Measurements from ENCODE around the gene DNMBP.
"Not testable (repeated sequence)": the region's sequence is repeated elsewhere in the genome, so short reads cannot be mapped to it uniquely, and the experiment has no call there.

DNMBP gene

GRCh38 chr10:99984211-99985034 is 25.3 kb downstream of the DNMBP start:
- DNase-seq: no peak

- DNase-seq: no peak
Measured at GRCh38 chr10:99983280-99983988, 26.3 kb downstream of the DNMBP start.

GRCh38 chr10:99982728-99983127 is 27.0 kb downstream of the DNMBP start:
- no peak for DNase-seq

GRCh38 chr10:99981581-99982199 is 28.1 kb downstream of the DNMBP start:
- DNase-seq: peak; percentile 88

GRCh38 chr10:99979066-99979685 is 30.6 kb downstream of the DNMBP start:
- DNase-seq: no peak

DNA sequence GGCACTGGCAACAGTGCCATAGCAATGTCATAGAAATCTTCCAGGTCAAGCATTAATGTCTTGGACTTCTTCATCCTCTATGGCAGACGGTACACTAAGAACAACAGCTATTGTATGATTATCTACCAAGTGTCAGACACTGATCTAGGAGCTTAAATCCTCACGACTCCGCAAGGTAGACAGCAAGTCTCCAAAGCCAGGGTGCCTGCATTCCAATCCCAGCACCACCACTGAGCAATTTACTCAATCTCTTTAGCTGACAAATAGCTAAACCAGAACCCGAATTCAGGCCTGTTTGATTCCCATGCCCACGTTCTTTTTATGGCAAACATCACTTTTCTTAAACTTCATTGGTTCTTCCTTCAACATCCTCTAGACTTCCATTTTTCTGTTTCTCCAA is 31.8 kb downstream of the DNMBP start:
- DNase-seq: no peak

- DNase-seq: no peak
Measured at GRCh38 chr10:99976886-99977665, 32.7 kb downstream of the DNMBP start.

- no peak for DNase-seq
Measured at GRCh38 chr10:99975942-99976809, 33.6 kb downstream of the DNMBP start.

GRCh38 chr10:99975106-99975829 is 34.5 kb downstream of the DNMBP start:
- DNase-seq: no peak

DNA sequence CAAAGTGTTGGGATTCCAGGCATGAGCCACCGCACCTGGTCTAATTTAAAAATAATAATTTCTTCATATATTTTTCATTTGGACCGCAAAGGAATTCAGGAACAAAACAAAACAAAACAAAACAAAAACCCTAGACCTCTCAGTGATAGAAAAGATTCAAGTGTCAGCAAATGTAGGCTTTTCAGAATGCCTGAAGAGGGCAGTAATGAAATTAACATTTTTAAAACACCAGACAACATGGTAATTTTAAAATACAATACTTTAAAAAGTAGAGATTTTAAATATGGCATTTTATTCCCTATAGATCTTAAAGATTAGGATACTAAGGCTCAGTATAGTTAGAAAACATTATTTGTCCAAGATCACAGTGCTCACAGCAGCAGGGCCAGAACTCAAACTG is 36.6 kb downstream of the DNMBP start:
- DNase-seq: no peak

GRCh38 chr10:99967961-99968360 is 41.8 kb downstream of the DNMBP start:
- DNase-seq: no peak

DNA sequence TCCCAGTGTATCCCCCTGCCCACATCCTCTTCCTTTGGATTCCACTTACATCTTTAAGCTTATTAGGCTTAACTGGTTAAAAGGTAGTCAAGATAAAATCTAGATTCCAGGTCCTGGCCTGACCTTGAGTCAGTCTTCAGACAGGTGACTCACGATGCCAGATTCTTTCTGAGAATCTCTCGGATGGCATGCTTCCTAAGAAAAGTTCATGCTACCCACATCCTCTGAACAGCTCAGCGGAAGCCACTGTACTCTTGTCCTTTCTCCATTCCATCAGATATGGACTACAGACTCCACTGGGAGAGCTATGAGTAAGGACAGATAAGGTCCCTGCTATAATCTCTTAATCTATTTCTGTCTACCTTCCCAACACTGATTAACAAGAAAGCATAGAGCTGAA is 43.4 kb downstream of the DNMBP start:
- no peak for DNase-seq

DNA sequence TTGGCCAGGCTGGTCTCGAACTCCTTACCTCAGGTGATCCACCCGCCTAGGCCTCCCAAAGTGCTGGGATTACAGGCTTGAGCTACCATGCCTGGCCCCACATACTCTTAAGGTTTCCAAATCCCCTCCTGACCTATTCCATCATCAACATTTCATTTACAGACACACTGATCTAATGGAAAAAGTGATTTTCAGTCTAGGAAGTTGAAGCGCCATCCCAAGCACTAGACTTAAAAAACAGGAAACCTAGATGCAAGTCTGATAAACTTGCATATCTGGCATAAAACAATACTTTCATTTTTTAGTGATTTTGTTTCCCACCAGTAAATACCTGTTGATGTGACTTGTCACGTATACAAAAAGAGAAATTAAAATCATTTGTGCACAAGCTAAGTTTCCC is 44.0 kb downstream of the DNMBP start:
- DNase-seq: no peak

- no peak for DNase-seq
Measured at GRCh38 chr10:99964791-99965190, 45.0 kb downstream of the DNMBP start.

DNA sequence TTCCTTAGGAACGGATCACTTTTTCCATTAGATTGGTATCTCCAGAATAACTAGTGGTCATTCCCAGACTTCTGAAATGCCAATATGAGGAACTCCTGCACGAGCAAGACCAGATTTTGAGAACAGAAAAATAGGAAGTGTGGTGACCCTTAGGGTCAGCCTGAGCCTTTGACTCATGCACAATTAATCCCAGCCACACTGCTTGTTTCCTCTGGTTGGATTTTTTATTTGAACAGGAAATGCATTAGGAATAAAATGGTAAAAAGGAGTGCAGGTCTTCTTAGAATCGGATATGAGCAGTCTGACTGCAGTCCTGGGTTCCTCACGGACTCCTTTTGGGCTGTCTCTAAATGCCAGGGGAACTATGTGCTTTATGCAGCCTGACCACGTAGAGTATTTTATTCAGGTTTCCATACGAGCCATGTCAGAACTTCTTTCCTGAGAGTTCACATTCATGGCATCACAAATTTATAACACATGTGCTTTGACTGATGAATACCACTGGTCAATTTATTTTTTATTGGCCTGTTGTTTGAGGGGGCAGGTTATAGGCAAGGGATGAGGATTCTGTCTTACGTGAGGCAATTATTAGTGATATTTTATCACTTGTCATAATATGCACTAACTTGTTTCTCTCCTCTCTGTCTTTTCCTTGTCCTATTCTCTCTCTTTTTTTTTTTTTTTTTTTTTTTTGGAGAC is 46.1 kb downstream of the DNMBP start:
- not testable (repeated sequence) for DNase-seq

DNA sequence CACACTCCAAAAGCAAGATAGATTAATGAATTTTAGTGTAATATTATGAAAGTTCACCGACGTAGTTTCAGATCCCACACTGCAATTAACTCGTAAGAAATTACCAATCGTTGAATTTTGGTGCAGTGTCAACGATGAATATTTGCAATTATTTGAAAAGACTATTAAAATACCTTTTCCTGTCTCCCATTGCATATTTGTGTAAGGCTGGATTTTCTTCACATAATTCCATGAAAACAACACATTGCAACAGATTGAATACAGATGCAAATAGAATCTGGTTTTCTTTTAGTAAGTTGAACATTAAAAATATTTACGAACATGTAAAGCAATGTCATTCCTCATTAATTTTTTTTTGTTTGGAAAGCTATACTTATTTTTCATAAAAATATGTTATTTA is 50.9 kb downstream of the DNMBP start:
- DNase-seq: no peak

GRCh38 chr10:99958302-99958701 is 51.4 kb downstream of the DNMBP start:
- DNase-seq: no peak

GRCh38 chr10:99953510-99953909 is 56.2 kb downstream of the DNMBP start:
- not testable (repeated sequence) for DNase-seq

GRCh38 chr10:99952799-99953198 is 56.9 kb downstream of the DNMBP start:
- DNase-seq: no peak

GRCh38 chr10:99946051-99946450 is 63.7 kb downstream of the DNMBP start:
- DNase-seq: not testable (repeated sequence)
